Gastroesophageal sphincter (tissue), 4 donors: ENCODE results near the gene BNIP2. TPM values are rescaled to one million over a fixed set of nuclear protein-coding genes. Genes with fewer than 3 reads are reported as not detected.

Experiments
- ATAC-seq: fragments of 150-250 bp; one replicate; pipeline ENCODE4 v1.9.1; 2016; ENCODE audit warnings: mild to moderate bottlenecking, moderate library complexity
- H3K27ac ChIP-seq, 4 donors: fragments of 200-600 bp; sonication (generic) in 3 of 4; 1 replicate in 3 of 4; 2 replicates in 1 of 4; pipeline ENCODE4 v1.5.1; 2016 to 2019
- H3K27me3 ChIP-seq: fragments of 200-600 bp; sonication (generic); one replicate; pipeline ENCODE4 v1.5.1; 2019
- H3K36me3 ChIP-seq, 2 donors: fragments of 200-600 bp; sonication (generic); one replicate each; pipeline ENCODE4 v1.5.1; 2019; ENCODE audit warnings: control low read depth in 1 of 2
- H3K4me1 ChIP-seq, 3 donors: fragments of 200-600 bp; sonication (generic); 1 replicate in 2 of 3; 2 replicates in 1 of 3; pipeline ENCODE4 v1.5.1; 2016 to 2019; ENCODE audit warnings: control low read depth in 2 of 3
- H3K4me3 ChIP-seq, 2 donors: fragments of 200-600 bp; sonication (generic); one replicate each; pipeline ENCODE4 v1.5.1; 2019; ENCODE audit warnings: mild to moderate bottlenecking in 1 of 2, moderate library complexity in 1 of 2
- H3K9me3 ChIP-seq, 3 donors: fragments of 200-600 bp; sonication (generic); one replicate each; pipeline ENCODE4 v1.5.1; 2017 to 2019; ENCODE audit warnings: control low read depth in 2 of 3
- CTCF ChIP-seq, 4 experiments: fragments of 200-600 bp in 2 of 4; fragments of 450-650 bp in 2 of 4; sonication (generic) in 1 of 4; IDR thresholded peaks; one replicate each; pipeline ENCODE4 v1.5.1; 2017 to 2019; ENCODE audit warnings: antibody characterized with exemption in 4 of 4, mild to moderate bottlenecking in 2 of 4, moderate library complexity in 2 of 4
- EP300 ChIP-seq: sonication (generic); formaldehyde crosslinking; IDR thresholded peaks from one replicate; pipeline ENCODE4 v1.6.1; 2017; ENCODE audit warnings: antibody characterized with exemption, mild to moderate bottlenecking
- POLR2A ChIP-seq, 2 donors: fragments of 450-650 bp; IDR thresholded peaks; one replicate each; pipeline ENCODE4 v1.6.1; 2017; ENCODE audit warnings: antibody characterized with exemption in 2 of 2, mild to moderate bottlenecking in 2 of 2, moderate library complexity in 1 of 2
- POLR2AphosphoS5 ChIP-seq: sonication (generic); formaldehyde crosslinking; IDR thresholded peaks from one replicate; pipeline ENCODE4 v1.6.1; 2017; ENCODE audit warnings: antibody characterized with exemption
- WGBS, 2 donors: methylation state at CpG; one replicate each; pipeline ENCODE4 v1.1.5; 2018; ENCODE audit warnings: low coverage in 1 of 2; 5-methylcytosine and 5-hydroxymethylcytosine counted together
- total RNA-seq, 4 donors: library from RNA; depleted of rRNA; stranded (reverse); fragments of >200 nt; gene quantifications; one replicate each; pipeline ENCODE4 v1.1.0, GENCODE V29; 2016

The BNIP2 gene
- total RNA-seq, 4 donors from 2014 or later, result 172 to 218 (median 190) TPM

GRCh38 chr15:59611276-59612260 lies 77.6 kb downstream of the BNIP2 start, which contains the start of gene GCNT3:
Gene GCNT3 (plus strand): TSS chr15:59611783. CDS start chr15:59618239, 6,456 bp downstream.
- no peaks in the 10 kb centered on the region for H3K36me3 ChIP-seq
- no peak for ATAC-seq
- peaks cover 33% of the 10 kb centered on the region for H3K27me3 ChIP-seq
- no peak within 1 kb of the TSS for H3K4me3 ChIP-seq
- no peaks in the 10 kb centered on the region for H3K9me3 ChIP-seq
- no peaks in the 10 kb centered on the region for H3K4me1 ChIP-seq
- TF ChIP-seq CTCF (IDR thresholded peaks at IDR 0.05) (no peak), POLR2AphosphoS5 (no peak), POLR2A (IDR thresholded peaks at IDR 0.05) (no peak), EP300 (no peak)
- no peak within 1 kb of the TSS for H3K27ac ChIP-seq
- WGBS, 2 donors, result 77 to 81% methylated on average over 6 to 8 of the region's 8 CpGs

- TF ChIP-seq CTCF (IDR thresholded peaks at IDR 0.05), result no peak
- no peak for TF ChIP-seq POLR2AphosphoS5
- TF ChIP-seq EP300, result no peak
- TF ChIP-seq POLR2A (IDR thresholded peaks at IDR 0.05), result no peak
- peaks cover 25% of the 10 kb centered on the region for H3K27me3 ChIP-seq
- H3K4me3 ChIP-seq, result no peak overlapping the region
- H3K36me3 ChIP-seq, result no peaks in the 10 kb centered on the region
- 80 to 92% methylated on average over 1 to 4 of the region's 7 CpGs for WGBS, 2 donors
- H3K4me1 ChIP-seq, result no peaks in the 10 kb centered on the region
- no peaks in the 10 kb centered on the region for H3K9me3 ChIP-seq
- ATAC-seq, result no peak
- no peak overlapping the region for H3K27ac ChIP-seq
Measured at GRCh38 chr15:59609730-59610712, 79.1 kb downstream of the BNIP2 start.

Other genes starting within 250 kb of the BNIP2 start
- 1 to 10 TPM in 1 of 4 donors, not detected in 3; 2.3 TPM for gene GCNT3, start 77.5 kb downstream of the BNIP2 start, total RNA-seq
- gene GTF2A2, start 31.8 kb downstream of the BNIP2 start, total RNA-seq, result 10 to 100 TPM; 31.8 to 66.3 (median 38.6) TPM